SW480 (cell line): Measurements from ENCODE around the gene DNER.

Experiments
- DNase-seq: peaks from one replicate; pipeline ENCODE4 v3.0.0-alpha.2; 2016; ENCODE audit warnings: low spot score

DNER gene

GRCh38 chr2:229335877-229336346 lies 378.4 kb downstream of the DNER start:
- no peak for DNase-seq

- DNase-seq = no peak
These were observed 379.0 kb downstream of the DNER start for GRCh38 chr2:229335330-229335729.

GRCh38 chr2:229330952-229331351 lies 383.4 kb downstream of the DNER start:
- no peak for DNase-seq

- DNase-seq = no peak
These were observed 394.8 kb downstream of the DNER start for GRCh38 chr2:229319558-229319957.

DNA sequence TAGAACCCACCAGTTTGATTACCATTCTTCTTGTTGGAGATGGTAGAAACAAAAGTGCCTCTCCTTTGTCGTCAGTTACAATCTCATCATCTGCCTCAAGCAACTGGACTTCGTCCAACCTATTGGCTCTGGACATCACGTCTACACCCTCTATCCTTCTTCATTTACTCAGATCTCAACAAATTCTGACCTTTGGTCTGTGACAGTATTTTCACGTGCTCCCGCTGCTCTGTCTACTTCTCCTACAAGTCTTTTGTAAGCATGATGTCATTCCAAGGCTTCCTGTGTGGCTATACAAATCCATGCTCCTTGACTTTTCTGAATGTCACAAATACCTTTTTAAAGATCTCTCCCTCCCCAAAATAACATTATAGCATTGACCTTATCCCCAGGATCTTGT lies 400.2 kb downstream of the DNER start:
- DNase-seq = no peak

GRCh38 chr2:229313591-229313990 lies 400.8 kb downstream of the DNER start:
- DNase-seq = no peak
